HEK293 (cell line): ENCODE data around the gene TSEN54.

Experiments
- CTCF ChIA-PET: fragments of 350-600 bp; formaldehyde crosslinking; extraction: SDS; loops from one replicate; lab custom pipeline; 2021; ENCODE audit warnings: antibody characterized with exemption; lab: Yijun Ruan, JAX
- POLR2A ChIA-PET: fragments of 300-600 bp; formaldehyde crosslinking; extraction: SDS; loops from one replicate; lab custom pipeline; 2020; ENCODE audit warnings: antibody characterized with exemption, inconsistent platforms; lab: Yijun Ruan, JAX
- H3K27ac ChIP-seq: fragments of 200-500 bp; sonication (Bioruptor generic); 2 replicates; pipeline ENCODE4 v1.5.1; 2014; ENCODE audit warnings: low read depth, low read length, control low read depth, inconsistent platforms; ENCODE audit errors: extremely low read depth
- H3K36me3 ChIP-seq, 2 experiments: fragments of 200-500 bp in 1 of 2; sonication (Bioruptor generic) in 1 of 2; 1 replicate in 1 of 2; 2 replicates in 1 of 2; pipeline ENCODE4 v1.5.1; 2014 to 2017; ENCODE audit warnings: inconsistent platforms in 2 of 2, low read length in 2 of 2; ENCODE audit not compliant: control insufficient read depth in 2 of 2, insufficient read depth in 1 of 2
- H3K4me1 ChIP-seq: fragments of 200-500 bp; sonication (Bioruptor generic); 2 replicates; pipeline ENCODE4 v1.5.1; 2014; ENCODE audit warnings: mild to moderate bottlenecking, low read length, inconsistent platforms; ENCODE audit not compliant: control insufficient read depth, insufficient read depth
- H3K4me3 ChIP-seq: 2 replicates; pipeline ENCODE4 v1.5.1; 2011; ENCODE audit warnings: low read depth, mild to moderate bottlenecking, control low read depth, low read length, moderate library complexity
- H3K9me3 ChIP-seq: fragments of 200-500 bp; sonication (Bioruptor generic); 2 replicates; pipeline ENCODE4 v1.5.1; 2014; ENCODE audit warnings: low read depth, low read length, inconsistent platforms; ENCODE audit not compliant: control insufficient read depth, insufficient read depth
- BCL11B ChIP-seq: fragments of 450-650 bp; formaldehyde crosslinking; IDR thresholded peaks from 2 replicates; pipeline ENCODE4 v1.5.1; 2016; ENCODE audit warnings: low read depth, missing biosample characterization, missing genetic modification characterization
- GLIS1 ChIP-seq: fragments of 450-650 bp; formaldehyde crosslinking; IDR thresholded peaks from 2 replicates; pipeline ENCODE4 v1.5.1; 2016; ENCODE audit warnings: missing biosample characterization, missing genetic modification characterization
- GLIS2 ChIP-seq: fragments of 450-650 bp; formaldehyde crosslinking; IDR thresholded peaks from 2 replicates; pipeline ENCODE4 v1.5.1; 2016; ENCODE audit warnings: missing biosample characterization, missing genetic modification characterization
- SCRT2 ChIP-seq: fragments of 450-650 bp; formaldehyde crosslinking; IDR thresholded peaks from 2 replicates; pipeline ENCODE4 v1.5.1; 2016; ENCODE audit warnings: missing biosample characterization, missing genetic modification characterization
- ZBTB1 ChIP-seq: fragments of 450-650 bp; formaldehyde crosslinking; IDR thresholded peaks from 2 replicates; pipeline ENCODE4 v1.5.1; 2016; ENCODE audit warnings: missing biosample characterization, missing genetic modification characterization
- ZIC2 ChIP-seq: fragments of 450-650 bp; formaldehyde crosslinking; IDR thresholded peaks from 2 replicates; pipeline ENCODE4 v1.5.1; 2016; ENCODE audit warnings: missing biosample characterization, missing genetic modification characterization
- ZNF155 ChIP-seq: fragments of 450-650 bp; formaldehyde crosslinking; IDR thresholded peaks from 2 replicates; pipeline ENCODE4 v1.5.1; 2016; ENCODE audit warnings: missing biosample characterization, missing genetic modification characterization
- ZNF16 ChIP-seq: fragments of 450-650 bp; formaldehyde crosslinking; IDR thresholded peaks from 2 replicates; pipeline ENCODE4 v1.5.1; 2016; ENCODE audit warnings: low read depth, missing biosample characterization, missing genetic modification characterization
- ZNF48 ChIP-seq: fragments of 450-650 bp; formaldehyde crosslinking; IDR thresholded peaks from 2 replicates; pipeline ENCODE4 v1.5.1; 2016; ENCODE audit warnings: missing biosample characterization, missing genetic modification characterization
- ZNF510 ChIP-seq: fragments of 450-650 bp; formaldehyde crosslinking; IDR thresholded peaks from 2 replicates; pipeline ENCODE4 v1.5.1; 2018; ENCODE audit warnings: mild to moderate bottlenecking, missing genetic modification characterization, missing biosample characterization; ENCODE audit not compliant: insufficient replicate concordance
- ZNF600 ChIP-seq: fragments of 450-650 bp; formaldehyde crosslinking; IDR thresholded peaks from 2 replicates; pipeline ENCODE4 v1.5.1; 2016; ENCODE audit warnings: missing biosample characterization, missing genetic modification characterization
- ZNF623 ChIP-seq: fragments of 450-650 bp; formaldehyde crosslinking; IDR thresholded peaks from 2 replicates; pipeline ENCODE4 v1.5.1; 2016; ENCODE audit warnings: missing biosample characterization, missing genetic modification characterization
- ZNF76 ChIP-seq: fragments of 450-650 bp; formaldehyde crosslinking; IDR thresholded peaks from 2 replicates; pipeline ENCODE4; 2016; ENCODE audit warnings: low read depth, missing biosample characterization, missing genetic modification characterization, borderline replicate concordance
- ZNF776 ChIP-seq: fragments of 450-650 bp; formaldehyde crosslinking; IDR thresholded peaks from 2 replicates; pipeline ENCODE4 v1.5.0; 2017; ENCODE audit warnings: missing biosample characterization, missing genetic modification characterization, borderline replicate concordance
- TF ChIP-seq, protein P1 (sequence below): fragments of 450-650 bp; formaldehyde crosslinking; IDR thresholded peaks from 2 replicates; pipeline ENCODE4 v1.5.1; 2016; ENCODE audit warnings: missing biosample characterization, missing genetic modification characterization
- TF ChIP-seq, protein P2 (sequence below): fragments of 450-650 bp; formaldehyde crosslinking; IDR thresholded peaks from 2 replicates; pipeline ENCODE4 v1.5.1; 2016; ENCODE audit warnings: missing biosample characterization, missing genetic modification characterization
- TF ChIP-seq, protein P3 (sequence below): fragments of 450-650 bp; formaldehyde crosslinking; IDR thresholded peaks from 2 replicates; pipeline ENCODE4 v1.5.0; 2017; ENCODE audit warnings: missing biosample characterization, missing genetic modification characterization, borderline replicate concordance

Gene TSEN54

DNA sequence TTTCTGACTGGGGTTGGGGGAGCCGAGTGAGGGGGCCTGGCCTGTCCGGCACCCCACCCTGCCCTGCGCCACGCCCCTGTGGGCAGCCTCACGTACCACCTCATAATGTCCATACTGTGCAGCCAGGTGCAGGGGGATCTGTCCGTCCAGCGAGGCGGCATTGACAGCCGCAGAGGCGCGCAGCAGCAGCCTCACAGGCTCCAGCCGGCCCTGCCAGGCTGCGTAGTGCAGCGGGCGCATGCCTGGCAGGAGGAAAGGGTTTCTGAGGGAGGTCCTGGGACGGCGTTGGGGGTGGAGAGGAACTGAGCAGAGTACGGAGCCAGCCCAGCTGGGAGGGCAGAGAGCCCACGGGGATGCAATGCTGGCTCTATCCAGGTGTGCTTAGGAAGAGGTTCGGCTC is 9.4 kb upstream of the TSEN54 start:
- no peak overlapping the region for H3K4me3 ChIP-seq
- POLR2A ChIA-PET: no interaction called here
- H3K4me1 ChIP-seq: no peaks in the 10 kb centered on the region
- peaks cover 0 to 80% of the 10 kb centered on the region in 2 experiments; a peak in 2 of 3 replicates for H3K36me3 ChIP-seq
- peak; percentile 66 for TF ChIP-seq ZNF600 (tag by site-specific recombination)
- TF ChIP-seq, protein P1, sequence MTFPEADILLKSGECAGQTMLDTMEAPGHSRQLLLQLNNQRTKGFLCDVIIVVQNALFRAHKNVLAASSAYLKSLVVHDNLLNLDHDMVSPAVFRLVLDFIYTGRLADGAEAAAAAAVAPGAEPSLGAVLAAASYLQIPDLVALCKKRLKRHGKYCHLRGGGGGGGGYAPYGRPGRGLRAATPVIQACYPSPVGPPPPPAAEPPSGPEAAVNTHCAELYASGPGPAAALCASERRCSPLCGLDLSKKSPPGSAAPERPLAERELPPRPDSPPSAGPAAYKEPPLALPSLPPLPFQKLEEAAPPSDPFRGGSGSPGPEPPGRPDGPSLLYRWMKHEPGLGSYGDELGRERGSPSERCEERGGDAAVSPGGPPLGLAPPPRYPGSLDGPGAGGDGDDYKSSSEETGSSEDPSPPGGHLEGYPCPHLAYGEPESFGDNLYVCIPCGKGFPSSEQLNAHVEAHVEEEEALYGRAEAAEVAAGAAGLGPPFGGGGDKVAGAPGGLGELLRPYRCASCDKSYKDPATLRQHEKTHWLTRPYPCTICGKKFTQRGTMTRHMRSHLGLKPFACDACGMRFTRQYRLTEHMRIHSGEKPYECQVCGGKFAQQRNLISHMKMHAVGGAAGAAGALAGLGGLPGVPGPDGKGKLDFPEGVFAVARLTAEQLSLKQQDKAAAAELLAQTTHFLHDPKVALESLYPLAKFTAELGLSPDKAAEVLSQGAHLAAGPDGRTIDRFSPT (tag by site-specific recombination): 0 out of 2 replicates have a peak, but pooled peaks have one; percentile 40
- TF ChIP-seq ZNF776: no peak
- H3K9me3 ChIP-seq: no peaks in the 10 kb centered on the region
- H3K27ac ChIP-seq: no peak overlapping the region
- CTCF ChIA-PET: no interaction called here

DNA sequence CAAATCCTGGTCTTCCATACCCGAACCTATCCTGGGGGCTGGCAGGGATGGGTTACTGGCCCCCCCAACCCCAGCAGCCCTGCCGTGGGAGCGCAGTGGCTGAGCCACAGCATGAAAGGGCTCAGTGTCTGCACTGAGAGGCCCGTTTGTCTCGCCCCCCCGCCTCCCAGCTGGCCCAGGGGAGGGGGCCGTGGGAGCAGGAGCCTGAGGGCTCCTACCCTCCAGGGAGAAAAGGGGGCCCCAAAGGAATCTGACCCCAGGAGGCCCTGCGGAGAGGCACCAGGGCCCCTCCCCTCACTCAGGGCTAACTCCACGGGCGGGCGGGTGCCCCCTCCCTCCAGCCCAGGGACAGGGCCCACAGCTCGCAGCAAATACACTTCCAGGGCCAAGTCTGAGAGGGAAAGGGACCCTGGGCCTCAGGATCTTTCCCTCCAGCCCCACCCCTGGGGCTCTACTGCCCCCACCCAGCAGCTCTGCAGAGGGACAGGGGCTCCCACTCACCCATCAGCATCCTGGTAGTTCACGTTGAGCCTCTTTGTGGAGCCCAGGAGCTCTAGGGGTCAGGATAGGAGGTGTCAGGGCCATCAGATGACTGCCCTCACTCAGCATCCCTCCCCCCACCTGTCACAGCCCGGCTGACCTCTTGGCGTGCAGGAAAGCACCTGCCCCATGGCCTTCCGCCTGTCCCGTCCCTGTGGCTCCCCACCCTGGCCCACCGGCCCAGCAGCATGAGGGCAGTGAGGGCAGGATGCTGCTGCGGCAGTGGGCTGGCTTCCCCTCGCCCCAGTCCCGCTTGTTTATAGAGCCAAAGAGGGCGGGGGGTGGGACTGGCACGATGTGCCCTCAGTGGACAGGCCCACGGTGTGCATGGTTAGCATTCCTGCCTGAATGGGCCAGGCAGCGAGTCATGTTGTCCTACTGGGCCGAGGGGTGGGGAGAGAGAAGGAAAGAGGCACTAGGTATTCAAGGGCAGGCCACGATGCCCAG is 8.3 kb upstream of the TSEN54 start:
- ChIA-PET POLR2A (interaction anchor here (0.6 to 1.3 kb wide), 3 partner anchors 8 to 379 kb away, joined by 3 to 6 read pairs (median 3); partner anchors contain the start of gene TSEN54), CTCF (interaction anchor here (1.3 kb wide), 1 partner anchor 9 kb away, joined by 3 read pairs; the partner anchor contains the start of gene TSEN54)
- H3K36me3 ChIP-seq: peaks cover 6 to 82% of the 10 kb centered on the region in 2 experiments; a peak in 2 of 3 replicates
- no peak overlapping the region for H3K4me3 ChIP-seq
- H3K9me3 ChIP-seq: no peaks in the 10 kb centered on the region
- H3K4me1 ChIP-seq: no peaks in the 10 kb centered on the region
- H3K27ac ChIP-seq: no peak overlapping the region
- TF ChIP-seq ZBTB1 (tag by site-specific recombination) (no peak), ZNF48 (tag by site-specific recombination) (no peak), ZIC2 (peak; percentile 28; the same call in 1 of the 2 replicates), ZNF16 (no peak), ZNF623 (tag by site-specific recombination) (no peak), GLIS2 (tag by site-specific recombination) (peak; percentile 29; the same call in 1 of the 2 replicates), SCRT2 (tag by site-specific recombination) (0 out of 2 replicates have a peak, but pooled peaks have one; percentile 27), GLIS1 (tag by site-specific recombination) (0 out of 2 replicates have a peak, but pooled peaks have one; percentile 9), BCL11B (tag by site-specific recombination) (no peak), ZNF155 (tag by site-specific recombination) (no peak)
- TF ChIP-seq, protein P2, sequence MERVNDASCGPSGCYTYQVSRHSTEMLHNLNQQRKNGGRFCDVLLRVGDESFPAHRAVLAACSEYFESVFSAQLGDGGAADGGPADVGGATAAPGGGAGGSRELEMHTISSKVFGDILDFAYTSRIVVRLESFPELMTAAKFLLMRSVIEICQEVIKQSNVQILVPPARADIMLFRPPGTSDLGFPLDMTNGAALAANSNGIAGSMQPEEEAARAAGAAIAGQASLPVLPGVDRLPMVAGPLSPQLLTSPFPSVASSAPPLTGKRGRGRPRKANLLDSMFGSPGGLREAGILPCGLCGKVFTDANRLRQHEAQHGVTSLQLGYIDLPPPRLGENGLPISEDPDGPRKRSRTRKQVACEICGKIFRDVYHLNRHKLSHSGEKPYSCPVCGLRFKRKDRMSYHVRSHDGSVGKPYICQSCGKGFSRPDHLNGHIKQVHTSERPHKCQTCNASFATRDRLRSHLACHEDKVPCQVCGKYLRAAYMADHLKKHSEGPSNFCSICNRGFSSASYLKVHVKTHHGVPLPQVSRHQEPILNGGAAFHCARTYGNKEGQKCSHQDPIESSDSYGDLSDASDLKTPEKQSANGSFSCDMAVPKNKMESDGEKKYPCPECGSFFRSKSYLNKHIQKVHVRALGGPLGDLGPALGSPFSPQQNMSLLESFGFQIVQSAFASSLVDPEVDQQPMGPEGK: 0 out of 2 replicates have a peak, but pooled peaks have one; percentile 9

DNA sequence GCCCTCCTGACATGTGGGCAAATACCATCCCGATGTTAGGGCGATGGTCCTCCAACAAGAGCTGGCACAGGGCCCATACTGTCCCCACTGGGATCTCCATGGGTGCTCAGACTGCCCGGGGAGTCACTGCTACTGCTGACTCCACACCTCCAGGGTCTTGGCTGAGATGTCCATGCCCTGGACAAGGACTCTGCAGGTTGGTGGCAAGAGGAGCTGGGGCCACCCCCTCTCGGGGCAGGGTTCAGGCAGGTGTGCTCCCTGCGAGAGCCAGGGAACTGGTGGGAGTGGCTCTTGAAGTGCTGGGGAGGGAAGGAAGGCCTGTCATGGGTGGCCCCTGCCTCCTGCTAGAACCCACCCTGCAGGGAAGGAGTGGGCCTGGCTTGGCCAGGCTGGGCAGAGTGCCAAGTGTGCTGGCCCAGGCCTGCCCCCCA is 7.4 kb upstream of the TSEN54 start:
- Histone ChIP-seq H3K27ac (no peak overlapping the region), H3K36me3 (peaks cover 9 to 82% of the 10 kb centered on the region in 2 experiments; a peak in 2 of 3 replicates), H3K4me3 (no peak overlapping the region), H3K9me3 (no peaks in the 10 kb centered on the region)
- TF ChIP-seq ZIC2 (peak; percentile 93), GLIS2 (tag by site-specific recombination) (peak; percentile 58), ZNF76 (tag by site-specific recombination) (no peak), ZNF510 (tag by site-specific recombination) (no peak), GLIS1 (tag by site-specific recombination) (peak; percentile 5; the same call in 1 of the 2 replicates)
- TF ChIP-seq, protein P3, sequence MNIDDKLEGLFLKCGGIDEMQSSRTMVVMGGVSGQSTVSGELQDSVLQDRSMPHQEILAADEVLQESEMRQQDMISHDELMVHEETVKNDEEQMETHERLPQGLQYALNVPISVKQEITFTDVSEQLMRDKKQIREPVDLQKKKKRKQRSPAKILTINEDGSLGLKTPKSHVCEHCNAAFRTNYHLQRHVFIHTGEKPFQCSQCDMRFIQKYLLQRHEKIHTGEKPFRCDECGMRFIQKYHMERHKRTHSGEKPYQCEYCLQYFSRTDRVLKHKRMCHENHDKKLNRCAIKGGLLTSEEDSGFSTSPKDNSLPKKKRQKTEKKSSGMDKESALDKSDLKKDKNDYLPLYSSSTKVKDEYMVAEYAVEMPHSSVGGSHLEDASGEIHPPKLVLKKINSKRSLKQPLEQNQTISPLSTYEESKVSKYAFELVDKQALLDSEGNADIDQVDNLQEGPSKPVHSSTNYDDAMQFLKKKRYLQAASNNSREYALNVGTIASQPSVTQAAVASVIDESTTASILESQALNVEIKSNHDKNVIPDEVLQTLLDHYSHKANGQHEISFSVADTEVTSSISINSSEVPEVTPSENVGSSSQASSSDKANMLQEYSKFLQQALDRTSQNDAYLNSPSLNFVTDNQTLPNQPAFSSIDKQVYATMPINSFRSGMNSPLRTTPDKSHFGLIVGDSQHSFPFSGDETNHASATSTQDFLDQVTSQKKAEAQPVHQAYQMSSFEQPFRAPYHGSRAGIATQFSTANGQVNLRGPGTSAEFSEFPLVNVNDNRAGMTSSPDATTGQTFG (tag by site-specific recombination): no peak
- TF ChIP-seq, all 188 proteins: peak for 3
- H3K4me1 ChIP-seq: no peaks in the 10 kb centered on the region
- ChIA-PET CTCF (interaction anchor here (0.8 kb wide), 1 partner anchor 80 kb away, joined by 3 read pairs; no protein-coding TSS in a partner anchor), POLR2A (interaction anchor here (1.1 to 1.3 kb wide), 2 partner anchors 13 to 16 kb away, joined by 3 to 5 read pairs; partner anchors contain the start of gene LLGL2)
